ENCODE data around the gene ZPLD1. TPM values are rescaled to one million over a fixed set of nuclear protein-coding genes. Genes with fewer than 3 reads are reported as not detected.

Gene ZPLD1
- total and polyA plus RNA-seq, 7 donors = 0.09 to 0.36 (median 0.27) TPM; not detected in 4

DNA sequence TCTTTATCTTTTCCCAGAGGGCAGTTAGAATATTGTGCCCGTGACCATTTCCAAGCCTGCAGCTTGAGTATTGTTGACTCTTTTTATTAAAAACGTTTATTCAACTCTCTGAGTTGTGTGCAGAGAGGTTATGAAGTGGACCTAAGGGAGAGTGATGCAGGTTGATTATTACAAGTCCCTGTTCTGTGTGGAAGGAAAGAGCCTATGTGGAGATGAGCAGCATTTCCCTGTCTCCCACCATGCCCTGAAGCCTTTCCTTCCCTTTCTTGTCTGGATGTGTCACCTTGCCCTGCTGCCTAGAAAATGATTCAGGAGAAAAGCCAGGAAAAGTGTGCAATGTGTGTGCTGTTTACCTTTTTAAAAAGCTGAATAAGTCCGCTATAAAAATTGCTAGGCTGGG, 19.4 kb downstream of the ZPLD1 start:
- intact Hi-C loops (cut with DNase I) = no loop called here
- Histone ChIP-seq H3K4me3 (no peak overlapping the region), H3K36me3 (no peaks in the 10 kb centered on the region), H3K27ac (no peak overlapping the region), H3K27me3 (no peaks in the 10 kb centered on the region), H3K9me3 (no peaks in the 10 kb centered on the region), H3K4me1 (no peaks in the 10 kb centered on the region)
- WGBS, 2 donors = 37 to 69% methylated on average over 3 of the region's 3 CpGs
- DNase-seq = no peak
- no peak for TF ChIP-seq EP300 (IDR thresholded peaks at IDR 0.05)
- TF ChIP-seq POLR2AphosphoS5 (IDR thresholded peaks at IDR 0.05) = no peak
- TF ChIP-seq, protein P1, sequence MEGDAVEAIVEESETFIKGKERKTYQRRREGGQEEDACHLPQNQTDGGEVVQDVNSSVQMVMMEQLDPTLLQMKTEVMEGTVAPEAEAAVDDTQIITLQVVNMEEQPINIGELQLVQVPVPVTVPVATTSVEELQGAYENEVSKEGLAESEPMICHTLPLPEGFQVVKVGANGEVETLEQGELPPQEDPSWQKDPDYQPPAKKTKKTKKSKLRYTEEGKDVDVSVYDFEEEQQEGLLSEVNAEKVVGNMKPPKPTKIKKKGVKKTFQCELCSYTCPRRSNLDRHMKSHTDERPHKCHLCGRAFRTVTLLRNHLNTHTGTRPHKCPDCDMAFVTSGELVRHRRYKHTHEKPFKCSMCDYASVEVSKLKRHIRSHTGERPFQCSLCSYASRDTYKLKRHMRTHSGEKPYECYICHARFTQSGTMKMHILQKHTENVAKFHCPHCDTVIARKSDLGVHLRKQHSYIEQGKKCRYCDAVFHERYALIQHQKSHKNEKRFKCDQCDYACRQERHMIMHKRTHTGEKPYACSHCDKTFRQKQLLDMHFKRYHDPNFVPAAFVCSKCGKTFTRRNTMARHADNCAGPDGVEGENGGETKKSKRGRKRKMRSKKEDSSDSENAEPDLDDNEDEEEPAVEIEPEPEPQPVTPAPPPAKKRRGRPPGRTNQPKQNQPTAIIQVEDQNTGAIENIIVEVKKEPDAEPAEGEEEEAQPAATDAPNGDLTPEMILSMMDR (IDR thresholded peaks at IDR 0.05) = no peak
- TF ChIP-seq POLR2A (IDR thresholded peaks at IDR 0.05) = no peak

DNA sequence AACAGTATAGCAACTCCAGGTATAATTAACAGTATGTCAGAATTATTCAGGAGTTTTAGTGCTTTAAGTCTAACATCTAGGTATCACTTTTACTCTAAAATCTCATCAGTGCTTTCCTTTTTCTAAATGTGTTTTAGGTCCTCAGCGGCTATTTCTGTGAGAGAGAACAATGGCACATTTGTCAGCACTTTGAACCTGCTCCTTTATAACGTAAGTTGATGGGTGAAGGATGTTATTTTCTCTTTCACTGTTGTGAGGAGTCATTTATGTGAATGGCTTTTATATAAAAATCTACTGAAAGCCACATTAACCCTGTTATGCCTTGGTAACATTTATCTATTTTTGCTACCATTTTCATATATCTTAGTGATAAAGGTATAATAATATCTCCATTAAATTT, 22.8 kb downstream of the ZPLD1 start:
- H3K4me3 ChIP-seq = no peak overlapping the region
- intact Hi-C loops (cut with DNase I) = no loop called here

DNA sequence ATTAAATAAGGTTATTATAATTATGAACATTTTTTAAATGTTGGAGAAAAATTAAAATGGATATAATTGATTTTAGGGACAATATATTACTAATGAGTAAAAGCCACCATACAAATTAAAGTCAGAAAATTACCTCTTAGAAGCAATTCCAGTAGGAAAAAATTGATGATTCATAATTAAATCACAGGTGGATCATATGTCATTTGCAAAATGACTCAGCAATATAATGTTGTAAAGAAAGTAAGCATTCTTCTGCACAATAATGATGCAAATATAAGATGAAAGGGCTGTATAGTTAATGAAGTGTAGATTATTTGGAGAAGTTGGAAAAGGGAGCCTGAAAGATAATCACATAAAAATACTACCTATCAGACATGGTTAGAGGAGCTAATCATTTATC, 25.8 kb downstream of the ZPLD1 start:
- intact Hi-C loops (cut with DNase I) = no loop called here
- Histone ChIP-seq H3K36me3 (no peaks in the 10 kb centered on the region), H3K27me3 (no peaks in the 10 kb centered on the region), H3K4me3 (no peak overlapping the region), H3K9me3 (no peaks in the 10 kb centered on the region), H3K27ac (no peak overlapping the region), H3K4me1 (no peaks in the 10 kb centered on the region)
- DNase-seq = no peak
- TF ChIP-seq EP300 (IDR thresholded peaks at IDR 0.05) (no peak), POLR2AphosphoS5 (IDR thresholded peaks at IDR 0.05) (no peak), POLR2A (IDR thresholded peaks at IDR 0.05) (no peak)
- TF ChIP-seq, protein P1 (IDR thresholded peaks at IDR 0.05) = no peak

More for the DNA sequence above, 22.8 kb downstream of the ZPLD1 start:
- Histone ChIP-seq H3K27ac (no peak overlapping the region), H3K27me3 (no peaks in the 10 kb centered on the region), H3K36me3 (no peaks in the 10 kb centered on the region), H3K9me3 (no peaks in the 10 kb centered on the region), H3K4me1 (no peaks in the 10 kb centered on the region)
- WGBS, 2 donors = 27 to 56% methylated on average over 2 of the region's 2 CpGs
- no peak for DNase-seq
- TF ChIP-seq POLR2A (IDR thresholded peaks at IDR 0.05) (no peak), EP300 (IDR thresholded peaks at IDR 0.05) (no peak), POLR2AphosphoS5 (IDR thresholded peaks at IDR 0.05) (no peak)
- TF ChIP-seq, protein P1 (IDR thresholded peaks at IDR 0.05) = no peak

DNA sequence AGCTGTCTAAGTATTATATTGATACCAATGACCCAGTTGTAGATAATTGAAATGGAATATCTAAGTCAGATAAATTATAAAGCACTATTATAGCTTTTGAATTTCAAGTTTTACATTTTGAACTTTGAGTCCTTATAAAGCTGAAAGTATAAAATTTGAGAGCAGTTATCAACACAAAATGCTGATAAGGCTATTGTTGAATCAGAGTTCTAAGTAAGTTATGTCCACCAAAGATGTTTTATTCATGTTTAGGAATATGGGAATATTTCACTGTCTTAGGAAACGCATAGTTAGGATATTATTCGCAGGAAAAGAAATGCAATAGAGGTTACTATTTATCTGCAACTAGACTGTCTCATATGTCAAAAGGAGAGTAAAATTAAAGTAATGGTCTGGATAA, 29.4 kb downstream of the ZPLD1 start:
- no peak for DNase-seq
- Histone ChIP-seq H3K4me3 (no peak overlapping the region), H3K27ac (no peak overlapping the region), H3K4me1 (no peaks in the 10 kb centered on the region), H3K9me3 (no peaks in the 10 kb centered on the region), H3K36me3 (no peaks in the 10 kb centered on the region), H3K27me3 (peaks cover 0 to 4% (median 0%) of the 10 kb centered on the region in 3 donors)
- TF ChIP-seq POLR2AphosphoS5 (IDR thresholded peaks at IDR 0.05) (no peak), EP300 (IDR thresholded peaks at IDR 0.05) (no peak), POLR2A (IDR thresholded peaks at IDR 0.05) (no peak)
- TF ChIP-seq, protein P1 (IDR thresholded peaks at IDR 0.05) = no peak
- WGBS, 2 donors = 93 to 95% methylated on average over 2 of the region's 2 CpGs
- intact Hi-C loops (cut with DNase I) = no loop called here

DNA sequence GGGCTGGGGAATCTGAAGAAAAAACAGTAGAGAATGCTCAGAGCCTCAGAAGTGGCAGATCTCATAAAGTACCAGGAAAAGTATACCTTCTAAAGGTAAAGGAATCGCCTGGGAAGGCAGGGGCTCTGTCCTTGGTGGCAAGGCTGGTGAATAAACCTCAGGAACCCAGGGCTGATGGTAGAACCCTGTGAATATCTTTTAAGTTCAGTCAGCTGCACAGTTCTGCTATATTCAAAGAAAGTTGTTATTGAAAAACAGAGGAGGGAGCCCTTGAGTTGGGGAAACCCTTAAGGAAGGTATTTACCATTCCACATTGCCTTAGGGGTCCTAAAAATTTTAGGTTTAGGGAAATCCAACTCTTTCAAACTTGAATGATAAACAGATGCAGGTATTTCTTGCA, 31.2 kb downstream of the ZPLD1 start:
- Histone ChIP-seq H3K27ac (no peak overlapping the region), H3K27me3 (peaks cover 0 to 4% (median 0%) of the 10 kb centered on the region in 3 donors), H3K9me3 (no peaks in the 10 kb centered on the region), H3K36me3 (no peaks in the 10 kb centered on the region), H3K4me1 (no peaks in the 10 kb centered on the region), H3K4me3 (no peak overlapping the region)
- DNase-seq = no peak
- no peak for TF ChIP-seq POLR2AphosphoS5 (IDR thresholded peaks at IDR 0.05)
- no peak for TF ChIP-seq POLR2A (IDR thresholded peaks at IDR 0.05)
- TF ChIP-seq, protein P1 (IDR thresholded peaks at IDR 0.05) = no peak
- no peak for TF ChIP-seq EP300 (IDR thresholded peaks at IDR 0.05)
- 11 to 39% methylated on average over 1 of the region's 1 CpG for WGBS, 2 donors
- intact Hi-C loops (cut with DNase I) = no loop called here
